Measurements from ENCODE around the gene RERE.
A peak's percentile ranks its signal among the peaks of the same experiment; 100 is the strongest.

The RERE gene

GRCh38 chr1:8652467-8653046 is 164.9 kb downstream of the RERE start:
- FAIRE-seq (no peak), DNase-seq (ENCODE audit: insufficient read length) (no peak)
- TF ChIP-seq TAF1 (IDR thresholded peaks at IDR 0.05; ENCODE audit: borderline replicate concordance, low read depth, low read length): no peak
- TF ChIP-seq POLR2AphosphoS5 (IDR thresholded peaks at IDR 0.05; ENCODE audit: low read depth, low read length): no peak
- TF ChIP-seq POLR2A (IDR thresholded peaks at IDR 0.05; ENCODE audit: low read depth, low read length): no peak

GRCh38 chr1:8651962-8652361 is 165.5 kb downstream of the RERE start:
- TF ChIP-seq TAF1 (IDR thresholded peaks at IDR 0.05; ENCODE audit: borderline replicate concordance, low read depth, low read length): no peak
- TF ChIP-seq POLR2AphosphoS5 (IDR thresholded peaks at IDR 0.05; ENCODE audit: low read depth, low read length): no peak
- no peak for TF ChIP-seq POLR2A (IDR thresholded peaks at IDR 0.05; ENCODE audit: low read depth, low read length)
- FAIRE-seq: no peak
- no peak for DNase-seq (ENCODE audit: insufficient read length)

- no peak for DNase-seq (ENCODE audit: insufficient read length)
- no peak for FAIRE-seq
- no peak for TF ChIP-seq POLR2AphosphoS5 (IDR thresholded peaks at IDR 0.05; ENCODE audit: low read depth, low read length)
- no peak for TF ChIP-seq POLR2A (IDR thresholded peaks at IDR 0.05; ENCODE audit: low read depth, low read length)
Measured at GRCh38 chr1:8651236-8651890, 166.1 kb downstream of the RERE start.

- FAIRE-seq (no peak), DNase-seq (ENCODE audit: insufficient read length) (no peak)
- no peak for TF ChIP-seq POLR2A (IDR thresholded peaks at IDR 0.05; ENCODE audit: low read depth, low read length)
- no peak for TF ChIP-seq POLR2AphosphoS5 (IDR thresholded peaks at IDR 0.05; ENCODE audit: low read depth, low read length)
- no peak for TF ChIP-seq TAF1 (IDR thresholded peaks at IDR 0.05; ENCODE audit: borderline replicate concordance, low read depth, low read length)
Measured at GRCh38 chr1:8649875-8650274, 167.6 kb downstream of the RERE start.

GRCh38 chr1:8649027-8649426 is 168.4 kb downstream of the RERE start:
- DNase-seq (ENCODE audit: insufficient read length): no peak
- FAIRE-seq: peak; percentile 72
- TF ChIP-seq POLR2A (IDR thresholded peaks at IDR 0.05; ENCODE audit: low read depth, low read length) (no peak), POLR2AphosphoS5 (IDR thresholded peaks at IDR 0.05; ENCODE audit: low read depth, low read length) (no peak), TAF1 (IDR thresholded peaks at IDR 0.05; ENCODE audit: borderline replicate concordance, low read depth, low read length) (no peak)

- TF ChIP-seq POLR2AphosphoS5 (IDR thresholded peaks at IDR 0.05; ENCODE audit: low read depth, low read length) (no peak), POLR2A (IDR thresholded peaks at IDR 0.05; ENCODE audit: low read depth, low read length) (no peak), TAF1 (IDR thresholded peaks at IDR 0.05; ENCODE audit: borderline replicate concordance, low read depth, low read length) (no peak)
- FAIRE-seq (no peak), DNase-seq (ENCODE audit: insufficient read length) (no peak)
Measured at GRCh38 chr1:8646996-8647395, 170.4 kb downstream of the RERE start.

- TF ChIP-seq TAF1 (IDR thresholded peaks at IDR 0.05; ENCODE audit: borderline replicate concordance, low read depth, low read length) (no peak), POLR2A (IDR thresholded peaks at IDR 0.05; ENCODE audit: low read depth, low read length) (no peak), POLR2AphosphoS5 (IDR thresholded peaks at IDR 0.05; ENCODE audit: low read depth, low read length) (no peak)
- no peak for FAIRE-seq
- DNase-seq (ENCODE audit: insufficient read length): no peak
Measured at GRCh38 chr1:8646189-8646588, 171.3 kb downstream of the RERE start.

GRCh38 chr1:8643542-8644536 is 173.6 kb downstream of the RERE start:
- DNase-seq (ENCODE audit: insufficient read length) (no peak), FAIRE-seq (peak; percentile 90)
- no peak for TF ChIP-seq POLR2A (IDR thresholded peaks at IDR 0.05; ENCODE audit: low read depth, low read length)
- TF ChIP-seq POLR2AphosphoS5 (IDR thresholded peaks at IDR 0.05; ENCODE audit: low read depth, low read length): no peak
- TF ChIP-seq TAF1 (IDR thresholded peaks at IDR 0.05; ENCODE audit: borderline replicate concordance, low read depth, low read length): no peak

GRCh38 chr1:8642114-8642513 is 175.3 kb downstream of the RERE start:
- TF ChIP-seq POLR2AphosphoS5 (IDR thresholded peaks at IDR 0.05; ENCODE audit: low read depth, low read length) (no peak), POLR2A (IDR thresholded peaks at IDR 0.05; ENCODE audit: low read depth, low read length) (no peak), TAF1 (IDR thresholded peaks at IDR 0.05; ENCODE audit: borderline replicate concordance, low read depth, low read length) (no peak)
- FAIRE-seq: no peak
- DNase-seq (ENCODE audit: insufficient read length): no peak

GRCh38 chr1:8641377-8641997 is 176.0 kb downstream of the RERE start:
- FAIRE-seq: no peak
- no peak for DNase-seq (ENCODE audit: insufficient read length)
- TF ChIP-seq TAF1 (IDR thresholded peaks at IDR 0.05; ENCODE audit: borderline replicate concordance, low read depth, low read length) (no peak), POLR2A (IDR thresholded peaks at IDR 0.05; ENCODE audit: low read depth, low read length) (no peak), POLR2AphosphoS5 (IDR thresholded peaks at IDR 0.05; ENCODE audit: low read depth, low read length) (no peak)

GRCh38 chr1:8640950-8641349 is 176.5 kb downstream of the RERE start:
- TF ChIP-seq POLR2A (IDR thresholded peaks at IDR 0.05; ENCODE audit: low read depth, low read length): no peak
- TF ChIP-seq POLR2AphosphoS5 (IDR thresholded peaks at IDR 0.05; ENCODE audit: low read depth, low read length): no peak
- TF ChIP-seq TAF1 (IDR thresholded peaks at IDR 0.05; ENCODE audit: borderline replicate concordance, low read depth, low read length): no peak
- DNase-seq (ENCODE audit: insufficient read length) (no peak), FAIRE-seq (no peak)
